AG08395 (cell line): Measurements from ENCODE around the gene PRSS50.
A peak's percentile ranks its signal among the peaks of the same experiment; 100 is the strongest.
"Not testable (repeated sequence)": the region's sequence is repeated elsewhere in the genome, so short reads cannot be mapped to it uniquely, and the experiment has no call there.

Source experiments
- DNase-seq: peaks from one replicate; pipeline ENCODE4 v3.0.0; 2012; ENCODE audit warnings: mixed read lengths, low spot score

The PRSS50 gene

DNA sequence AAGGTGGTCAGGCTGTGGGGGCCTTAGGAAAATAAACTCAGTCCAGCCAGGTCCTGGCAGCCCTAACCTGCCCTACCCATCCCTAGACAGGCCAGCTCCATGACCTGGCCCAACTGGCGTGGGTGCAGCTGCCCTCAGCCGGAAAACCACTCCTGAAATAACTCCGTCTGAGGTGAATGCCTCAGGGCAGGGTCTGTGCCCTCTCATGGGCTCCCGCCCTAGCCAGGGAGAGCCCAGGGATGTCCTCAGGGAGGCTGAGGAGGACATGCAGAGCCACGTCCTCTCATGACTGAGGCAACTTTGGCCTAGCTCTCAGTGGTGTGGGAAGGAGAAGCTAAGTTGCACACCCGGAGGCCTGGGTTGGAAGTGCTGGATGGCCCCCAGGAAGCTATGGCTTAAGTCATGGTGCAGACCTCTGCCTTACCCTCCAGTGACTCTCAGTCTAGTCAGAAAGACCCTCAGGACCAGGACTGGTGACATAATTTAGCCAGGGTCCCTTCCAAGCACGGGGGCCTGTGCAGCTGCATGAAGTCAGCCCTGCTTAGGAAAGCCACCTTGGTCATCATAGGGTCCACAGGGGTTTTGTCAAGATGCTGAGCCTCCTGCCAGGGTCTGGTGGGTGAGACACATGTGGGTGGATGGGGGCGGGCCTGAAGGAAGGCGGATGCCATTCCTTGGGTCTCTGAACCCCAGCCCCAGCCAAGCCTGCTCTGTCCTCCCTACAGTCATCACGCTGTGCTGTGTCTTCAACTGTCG is 9.1 kb downstream of the PRSS50 start:
- no peak for DNase-seq

DNA sequence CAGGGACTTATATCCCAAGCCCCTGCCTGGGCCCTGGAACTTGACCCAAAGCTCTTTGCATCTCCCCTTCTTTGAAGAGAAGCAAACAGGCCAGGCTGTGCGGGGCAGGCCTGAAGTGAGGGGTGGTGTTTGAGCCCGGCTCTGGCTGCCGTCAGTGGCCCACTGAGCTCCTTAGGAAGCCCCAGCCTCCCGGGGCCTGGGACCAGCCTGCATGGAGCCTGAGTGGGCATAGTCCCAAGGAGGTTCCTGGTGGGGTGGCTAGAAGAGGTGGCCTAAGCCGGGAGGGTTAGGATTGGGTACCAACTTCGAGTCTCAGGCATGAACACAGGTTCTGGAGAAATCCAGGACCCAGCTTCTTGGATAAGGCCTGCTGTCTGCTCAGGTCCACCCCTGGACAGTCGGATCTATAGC is 10.1 kb downstream of the PRSS50 start:
- no peak for DNase-seq

DNA sequence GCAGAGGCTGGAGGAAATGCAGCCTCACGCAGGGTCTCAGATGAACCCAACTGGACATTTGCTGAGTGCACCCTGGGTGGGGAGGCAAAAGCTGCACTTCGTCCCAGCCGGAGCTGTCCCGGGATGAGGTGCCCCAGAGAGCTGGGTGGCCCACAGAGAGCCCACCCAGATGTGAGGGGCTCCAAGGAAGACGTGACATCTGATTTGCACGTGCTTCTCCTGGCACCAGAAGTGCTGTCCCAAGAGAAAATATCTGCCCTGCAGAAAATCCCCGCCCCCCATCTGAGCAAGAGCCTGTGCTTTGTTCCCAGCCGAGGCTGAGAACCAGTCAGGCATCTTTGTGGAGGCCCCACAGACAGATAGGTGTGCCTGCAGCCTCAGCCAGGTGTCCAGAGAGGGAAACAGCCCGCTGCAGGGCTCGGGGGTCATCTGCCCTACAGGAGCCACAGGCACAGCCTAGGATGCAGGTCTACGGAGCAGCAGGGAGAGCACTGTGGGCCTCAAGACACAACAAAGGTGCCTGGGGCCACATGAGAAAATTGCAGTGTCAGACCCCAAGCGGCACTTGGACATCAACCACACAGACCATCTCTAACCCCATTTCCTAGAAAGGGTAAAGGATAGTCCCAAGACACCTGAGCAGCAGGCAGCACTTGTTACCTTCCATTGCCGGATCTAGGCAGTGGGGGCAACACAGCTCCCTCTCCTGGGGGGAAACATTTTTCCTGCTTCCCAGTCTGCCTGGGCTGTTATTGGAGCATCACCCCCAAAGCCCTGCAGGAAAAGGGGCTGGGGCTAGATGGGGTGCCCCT is 10.7 kb downstream of the PRSS50 start:
- DNase-seq, result no peak

DNA sequence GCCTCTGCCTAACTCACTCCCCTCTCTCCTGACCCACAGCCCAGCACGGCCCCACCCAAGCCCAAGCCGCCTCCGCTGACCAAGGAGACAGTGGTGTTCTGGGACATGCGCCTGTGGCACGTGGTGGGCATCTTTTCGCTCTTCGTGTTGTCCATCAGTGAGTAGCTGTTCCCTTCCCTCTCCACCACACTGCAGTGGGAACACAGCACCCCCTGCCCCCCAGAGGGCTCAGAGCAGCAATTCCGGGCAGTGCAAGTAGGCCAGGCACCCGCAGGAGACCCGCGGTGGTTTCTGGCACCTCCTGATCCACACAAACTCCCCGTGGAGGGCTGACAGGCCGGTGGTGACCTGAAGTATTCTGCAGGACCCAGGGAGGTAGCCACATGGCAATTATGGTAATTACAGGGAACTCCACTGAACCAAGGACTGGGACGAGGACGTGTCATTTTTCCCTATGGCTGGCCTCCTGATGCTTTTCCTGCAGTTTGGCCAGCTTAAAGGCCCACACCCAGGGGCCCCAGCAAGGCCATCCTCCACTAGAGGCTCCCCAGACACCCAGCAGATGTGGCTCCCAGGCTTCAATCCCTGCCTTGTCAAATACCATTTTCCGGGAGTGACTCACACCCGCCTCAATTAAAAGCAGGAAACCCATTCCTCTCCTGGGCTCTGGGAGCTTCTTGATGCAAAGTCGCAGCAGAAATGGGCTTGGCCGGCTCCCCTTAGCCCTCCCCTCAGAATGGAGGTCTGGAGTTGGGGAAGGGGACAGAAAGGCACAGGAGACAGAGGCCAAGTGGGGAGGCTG is 11.7 kb downstream of the PRSS50 start:
- DNase-seq, result peak; percentile 73

GRCh38 chr3:46705022-46705530 is 12.6 kb downstream of the PRSS50 start:
- DNase-seq, result peak; percentile 82

- DNase-seq, result not testable (repeated sequence)
These were observed 13.3 kb downstream of the PRSS50 start for GRCh38 chr3:46704346-46704745.

DNA sequence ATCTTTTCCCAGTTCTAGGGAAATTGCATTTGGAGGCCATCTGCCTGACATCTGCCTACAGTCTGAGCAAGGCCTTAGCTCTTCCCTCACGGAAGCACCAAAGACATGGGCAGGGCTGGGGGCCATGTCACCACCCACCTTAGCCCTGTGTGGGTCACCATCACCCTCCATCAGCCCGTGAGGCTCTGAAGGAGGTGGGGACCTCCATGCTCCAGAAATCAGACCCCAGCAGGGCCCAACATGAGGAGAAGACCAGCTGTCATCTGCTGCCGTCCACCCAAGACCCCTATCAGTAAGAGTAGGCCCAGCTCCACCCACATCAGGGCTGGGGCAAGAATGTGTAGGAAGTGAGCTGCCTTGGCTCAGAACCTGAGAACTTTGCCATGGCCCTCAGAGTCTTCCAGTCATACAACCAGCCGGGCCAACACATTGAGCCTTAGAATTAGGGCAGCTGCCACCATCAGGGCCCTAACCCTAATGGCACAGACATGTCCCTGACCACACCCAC is 14.6 kb downstream of the PRSS50 start:
- no peak for DNase-seq

DNA sequence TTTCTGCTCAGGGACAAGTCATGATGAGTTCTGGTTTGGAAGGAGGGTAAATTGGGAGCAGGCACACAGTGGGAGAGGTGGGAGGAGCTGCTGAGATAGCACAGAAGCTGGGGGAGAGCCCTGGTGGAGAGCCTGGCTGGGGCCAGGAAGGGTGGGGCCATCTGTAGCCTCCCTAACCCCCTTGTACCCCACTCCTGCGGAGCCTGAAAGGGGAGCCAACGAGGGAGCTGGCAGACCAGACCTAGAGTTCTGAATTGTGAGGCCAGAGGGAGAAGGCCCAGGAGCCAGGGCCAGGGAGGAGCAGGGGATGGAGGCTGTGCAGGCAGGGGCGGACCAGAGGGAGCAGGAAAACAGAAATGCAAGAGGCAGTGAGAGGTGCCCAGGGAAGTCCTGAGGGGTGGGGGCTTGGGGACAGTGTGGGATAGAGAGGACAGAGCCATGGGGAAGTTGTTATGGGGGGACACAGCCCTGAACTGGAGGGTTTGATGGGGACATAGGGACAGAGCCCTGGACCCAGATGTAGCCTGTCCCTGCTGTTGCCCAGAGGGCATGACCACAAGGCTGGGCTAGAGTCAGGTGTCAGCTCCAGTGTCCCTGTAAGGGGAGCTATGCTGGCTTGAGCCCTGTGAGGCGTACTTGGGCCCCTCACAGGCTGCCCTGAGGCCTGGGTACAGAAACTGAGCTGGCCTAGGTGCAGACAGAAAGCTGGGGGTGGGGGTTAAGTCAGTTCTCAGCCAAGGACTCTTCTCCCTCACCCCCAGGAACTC is 15.2 kb downstream of the PRSS50 start:
- no peak for DNase-seq

DNA sequence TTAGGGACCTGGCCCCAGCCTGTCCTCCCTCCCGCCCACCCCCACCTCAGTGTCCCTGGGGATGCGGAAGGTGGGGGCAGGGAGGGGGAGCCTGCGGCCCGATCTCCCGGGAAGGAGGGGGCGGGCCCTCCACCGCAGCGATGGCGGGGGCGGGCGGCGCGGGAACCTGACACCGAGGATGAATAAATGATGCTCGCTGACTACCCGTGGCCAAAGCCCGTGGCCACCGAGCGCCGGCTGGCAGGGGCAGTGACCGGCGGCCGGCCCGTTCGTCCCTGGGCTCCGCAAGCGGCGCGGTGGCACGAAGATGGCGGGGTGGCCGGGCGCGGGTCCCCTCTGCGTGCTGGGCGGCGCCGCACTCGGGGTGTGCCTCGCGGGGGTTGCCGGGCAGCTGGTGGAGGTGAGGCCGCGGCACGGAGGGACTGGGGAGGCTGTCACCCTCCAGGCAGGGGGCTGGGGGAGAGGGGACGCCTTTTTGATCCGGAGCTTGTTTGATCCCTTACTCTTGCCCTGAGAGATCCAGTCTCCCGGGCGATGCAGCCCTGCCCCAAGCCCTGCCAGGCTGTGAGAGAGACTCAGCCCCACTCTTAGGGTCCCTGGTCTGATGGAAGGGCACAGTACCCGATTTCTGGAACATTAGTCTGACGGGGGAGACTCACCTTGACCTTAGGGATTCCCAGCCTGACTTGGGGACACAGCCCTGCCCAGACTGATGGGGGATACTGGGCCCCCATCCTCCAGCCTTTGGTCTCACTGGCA is 16.3 kb downstream of the PRSS50 start, which contains the start of gene TMIE:
TSS of gene TMIE (plus strand) at position 212 of the 759 bp plus-strand sequence. CDS start at position 308, 96 bp downstream.
- DNase-seq, result no peak

DNA sequence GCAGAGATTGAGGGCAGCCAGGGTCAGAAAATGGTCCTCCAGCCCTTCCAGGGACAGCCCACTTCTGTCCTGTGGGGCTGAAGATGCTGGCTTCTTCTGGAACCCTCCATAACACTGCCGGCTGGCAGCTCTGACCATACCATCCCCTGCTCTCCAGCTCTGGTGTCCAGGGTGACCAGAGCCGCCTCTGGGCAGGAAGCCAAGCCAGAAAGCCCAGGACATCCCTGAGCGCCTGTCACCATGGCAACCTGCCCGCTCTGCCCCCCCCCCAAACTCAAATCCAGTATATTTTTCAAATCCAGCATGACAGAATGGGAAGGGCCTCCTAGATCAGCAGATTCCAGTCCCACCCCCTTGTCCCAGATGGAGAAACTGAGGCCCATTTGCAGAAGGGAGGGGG is 16.9 kb downstream of the PRSS50 start:
- DNase-seq, result peak; percentile 22

GRCh38 chr3:46699676-46700523 is 17.8 kb downstream of the PRSS50 start:
- no peak for DNase-seq

DNA sequence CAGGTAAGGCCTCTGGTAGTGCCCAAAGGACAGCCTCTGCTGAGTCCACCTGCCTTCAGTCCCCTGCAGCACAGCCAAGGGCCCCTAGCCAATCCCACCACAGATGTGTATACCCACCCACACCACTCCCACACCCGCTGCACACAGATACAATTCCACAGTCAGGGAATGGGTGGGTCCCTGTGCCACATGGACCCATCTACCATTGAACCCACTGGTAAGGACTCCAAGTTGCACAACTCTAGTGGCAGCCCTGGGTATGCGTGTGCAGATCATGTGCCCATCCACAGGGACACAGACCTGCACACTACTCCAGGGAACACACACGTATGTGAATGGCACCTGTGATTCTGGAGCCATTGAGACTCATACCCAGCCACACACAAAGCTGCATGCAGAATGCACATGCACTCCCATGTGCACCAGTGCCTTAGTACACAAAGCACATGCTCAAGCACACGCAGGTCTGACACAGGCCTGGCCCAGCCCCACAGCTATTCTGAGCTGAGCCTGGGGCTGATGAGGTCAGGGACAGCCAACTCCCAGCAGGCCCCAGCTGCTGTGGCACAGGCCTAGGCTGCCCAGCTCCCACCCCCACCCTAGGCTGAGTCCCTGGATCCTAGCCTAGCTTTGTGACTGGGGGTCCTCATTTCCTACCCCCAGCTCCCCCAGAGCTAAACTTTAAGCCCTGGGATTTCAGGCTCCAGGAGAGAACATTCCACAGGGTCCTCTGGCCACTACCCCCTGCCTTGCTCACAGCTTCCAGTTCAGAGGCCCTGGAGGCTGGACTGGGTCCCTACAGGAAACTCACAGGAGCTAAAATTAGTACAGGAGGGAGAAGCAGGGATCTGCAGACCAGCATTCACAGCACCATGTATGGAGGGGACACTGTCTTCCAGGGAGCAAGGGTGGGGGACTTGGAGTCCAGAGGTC is 21.4 kb downstream of the PRSS50 start:
- peak; percentile 65 for DNase-seq

DNA sequence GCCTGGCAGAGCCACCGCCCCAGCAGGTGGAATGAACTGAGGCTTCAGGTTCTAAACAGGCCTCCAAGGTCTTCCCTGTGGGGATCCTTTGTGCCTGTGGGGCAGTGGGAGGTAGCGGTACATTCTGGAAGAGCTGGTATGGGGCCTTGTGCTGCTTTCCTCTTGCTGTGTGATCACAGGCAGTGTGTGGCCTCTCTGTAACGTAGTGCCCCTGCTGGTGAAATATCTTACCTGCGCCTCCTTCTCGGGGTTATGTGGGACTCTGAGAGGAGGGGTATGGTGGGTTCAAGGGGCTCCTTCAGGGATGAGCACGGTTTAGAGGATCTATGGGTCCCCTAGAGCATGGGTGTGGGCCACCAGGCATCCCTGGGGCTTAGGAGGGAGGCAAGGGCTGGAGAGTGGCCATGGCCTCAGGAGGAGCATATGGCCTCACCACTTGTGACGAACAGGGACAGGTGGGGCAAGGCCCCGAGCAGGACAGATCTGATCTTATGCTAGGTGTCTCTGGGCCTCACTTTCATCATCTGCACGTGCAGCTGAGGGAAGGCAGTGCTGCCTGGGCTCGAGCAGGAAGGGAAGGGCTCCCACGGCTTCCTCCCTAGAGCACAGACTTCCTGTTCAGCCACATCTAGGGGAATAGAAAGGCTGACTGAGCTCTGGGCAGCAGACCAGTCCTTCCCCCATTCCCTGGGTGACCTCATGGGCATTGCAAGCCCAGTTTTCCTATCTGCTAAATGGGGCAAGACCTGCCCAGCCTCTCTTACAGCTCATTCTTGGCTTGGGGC is 22.3 kb downstream of the PRSS50 start:
- DNase-seq, result no peak

- DNase-seq, result no peak
These were observed 23.1 kb downstream of the PRSS50 start for GRCh38 chr3:46694520-46694919.

- DNase-seq, result peak; percentile 43
These were observed 23.8 kb downstream of the PRSS50 start for GRCh38 chr3:46693892-46694226.

DNA sequence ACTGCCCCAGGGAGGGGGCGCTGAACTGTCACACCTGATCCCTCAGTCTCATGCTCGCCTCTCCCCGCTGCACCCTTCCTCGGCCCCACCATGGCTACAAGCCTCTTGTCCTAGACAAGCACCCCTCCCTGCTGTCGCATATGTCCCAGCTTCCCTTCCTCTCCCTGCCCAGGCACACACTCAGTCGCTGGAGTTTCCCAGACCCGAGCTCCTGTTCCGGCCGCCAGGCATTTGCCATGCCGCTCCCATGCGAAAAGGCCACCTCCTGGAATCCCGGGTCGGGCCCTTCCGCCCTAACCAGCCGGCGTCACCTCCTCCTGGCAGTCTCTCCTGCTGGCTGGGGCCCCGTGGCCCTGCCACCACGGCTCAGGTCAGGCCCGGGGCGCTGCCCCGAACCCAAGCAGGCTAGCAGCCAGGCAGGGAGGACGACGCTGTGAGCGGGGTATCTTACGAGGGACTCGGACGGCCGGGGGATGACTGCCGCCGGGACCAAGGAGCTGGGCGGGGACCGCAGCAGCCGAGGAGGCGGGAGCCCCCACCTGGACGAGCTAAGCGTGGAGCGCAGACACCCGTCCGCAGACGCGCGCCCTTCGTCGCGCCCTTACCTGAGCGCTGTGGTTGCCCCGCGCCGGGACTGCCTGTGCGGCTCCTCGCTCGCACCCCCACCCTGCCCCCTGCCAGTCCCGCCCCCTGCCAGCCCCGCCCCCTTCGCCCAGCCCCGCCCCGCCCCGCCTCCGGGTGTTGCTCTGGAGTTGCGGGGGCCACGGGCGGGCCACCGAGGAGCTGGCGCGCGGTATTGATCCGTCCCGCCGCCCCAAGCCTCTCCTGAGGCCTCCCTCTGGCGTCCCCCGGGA is 24.4 kb downstream of the PRSS50 start, which contains the start of gene ALS2CL:
TSS of gene ALS2CL (minus strand) at position 642 of the 854 bp plus-strand sequence. CDS start 4,239 bp downstream, outside the sequence.
- DNase-seq, result peak; percentile 80
